ENCODE measurements around the gene PCAT6.
A peak's percentile ranks its signal among the peaks of the same experiment; 100 is the strongest.
"Not testable (repeated sequence)": the region's sequence is repeated elsewhere in the genome, so short reads cannot be mapped to it uniquely, and the experiment has no call there.

The PCAT6 gene

DNA sequence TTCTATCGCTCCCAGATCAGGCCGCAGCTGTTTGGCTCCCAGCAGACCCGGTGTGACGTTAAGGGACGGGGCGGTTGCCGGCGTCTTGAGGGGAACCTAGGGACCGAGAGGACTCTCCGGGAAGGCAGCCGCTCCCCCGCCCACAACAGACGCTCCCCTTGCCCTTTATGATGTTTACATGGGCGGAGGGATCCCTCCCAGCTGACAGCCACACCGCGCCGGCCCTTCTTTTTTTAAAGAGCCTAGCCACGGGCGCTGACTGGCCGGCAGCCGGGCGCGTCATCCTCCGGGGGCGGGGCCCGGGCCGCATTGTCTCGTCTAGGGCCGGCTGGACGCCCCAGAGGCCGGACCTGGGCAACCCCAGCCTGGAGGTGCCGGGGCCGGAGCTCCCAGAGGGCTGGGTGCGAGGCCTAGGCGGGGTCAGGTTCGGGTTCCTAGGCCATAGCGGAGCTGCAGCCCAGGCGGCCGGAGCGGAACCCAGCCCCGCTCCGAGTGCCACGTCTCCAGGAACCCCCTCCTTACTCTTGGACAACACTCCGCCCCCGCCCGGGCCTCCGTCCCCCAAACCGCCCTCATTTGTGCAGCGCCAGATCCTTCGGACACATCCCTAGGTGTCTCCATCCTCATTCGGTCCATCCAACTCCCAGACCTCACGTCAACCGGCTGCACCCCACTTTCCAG lies at the start of gene PCAT6:
TSS of gene PCAT6 (plus strand) at position 340 of the 681 bp plus-strand sequence.
- peak; percentile 90 to 92 for DNase-seq

DNA sequence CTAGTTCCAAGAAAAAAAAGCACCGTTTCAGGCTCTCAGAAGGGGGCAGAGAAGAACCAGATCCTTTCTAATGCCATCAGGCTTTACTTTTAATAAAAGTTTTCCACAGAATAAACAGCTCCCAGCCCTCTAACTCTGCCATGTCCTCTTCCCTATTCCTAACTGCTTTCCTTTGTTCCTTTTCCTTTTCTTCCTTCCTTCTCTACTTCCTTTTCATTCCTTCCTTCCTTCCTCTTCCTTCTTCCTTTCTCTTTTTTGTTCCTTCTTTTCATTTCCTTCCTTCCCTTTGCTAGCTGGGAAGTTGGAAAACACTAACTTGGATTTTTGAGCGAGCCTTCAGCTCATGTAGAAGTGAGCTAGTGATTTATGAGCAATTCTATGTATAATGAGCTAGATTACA lies 48.7 kb upstream of the PCAT6 start:
- no peak for DNase-seq

DNA sequence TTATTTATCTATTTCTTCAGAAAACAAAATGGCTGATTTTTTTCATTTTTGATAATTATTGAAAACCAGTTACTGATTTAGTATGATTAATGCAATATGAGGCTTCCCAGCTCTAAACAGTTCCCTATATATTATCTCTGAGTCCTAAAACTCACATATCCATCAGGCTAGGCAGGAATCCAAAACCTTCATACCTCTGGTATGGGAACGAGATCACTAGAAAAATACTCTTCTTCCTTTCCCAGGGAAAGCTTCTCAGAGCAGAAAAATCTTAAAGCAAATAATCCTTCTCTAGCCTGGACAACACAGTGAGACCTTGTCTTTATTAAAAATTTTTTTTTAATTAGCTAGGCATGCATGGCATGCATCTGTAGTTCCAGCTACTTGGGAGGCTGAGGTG lies 45.0 kb upstream of the PCAT6 start:
- DNase-seq: no peak

DNA sequence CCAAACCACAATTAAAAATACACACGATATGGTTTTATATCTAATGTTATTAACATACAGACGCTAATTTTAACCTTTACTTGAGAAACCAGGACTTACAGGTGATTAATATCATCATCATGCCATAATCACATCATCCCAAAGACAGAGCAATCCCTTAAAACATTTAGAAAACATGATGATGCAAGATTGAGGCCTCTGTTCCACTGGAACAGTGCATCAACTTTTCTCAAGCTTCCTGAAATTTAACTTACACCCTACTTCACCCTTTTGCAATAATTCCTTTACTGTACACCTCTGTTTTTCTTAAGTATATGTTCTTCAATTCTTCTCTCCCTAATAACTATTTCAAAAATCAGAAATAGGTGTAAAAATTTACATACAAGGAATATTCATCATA lies 40.6 kb upstream of the PCAT6 start:
- DNase-seq: no peak

DNA sequence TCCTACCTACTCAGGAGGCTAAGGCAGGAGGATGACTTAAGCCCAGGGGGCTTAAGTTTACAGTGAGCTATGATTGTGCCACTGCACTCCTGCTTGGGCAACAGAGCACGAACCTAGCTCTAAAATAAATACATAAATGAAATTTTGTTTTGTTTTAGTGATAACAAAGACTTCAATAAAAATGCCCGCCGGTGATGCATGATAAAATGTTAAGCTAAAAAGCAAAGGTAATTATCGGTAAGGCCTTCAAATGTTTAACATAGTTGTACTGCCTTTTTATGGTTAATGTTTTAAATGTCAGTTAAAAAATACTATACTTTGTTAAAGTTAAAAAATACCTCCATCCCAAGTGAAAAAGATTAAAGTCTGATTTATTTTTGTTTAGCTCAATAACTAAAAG lies 29.6 kb upstream of the PCAT6 start:
- DNase-seq: no peak

DNA sequence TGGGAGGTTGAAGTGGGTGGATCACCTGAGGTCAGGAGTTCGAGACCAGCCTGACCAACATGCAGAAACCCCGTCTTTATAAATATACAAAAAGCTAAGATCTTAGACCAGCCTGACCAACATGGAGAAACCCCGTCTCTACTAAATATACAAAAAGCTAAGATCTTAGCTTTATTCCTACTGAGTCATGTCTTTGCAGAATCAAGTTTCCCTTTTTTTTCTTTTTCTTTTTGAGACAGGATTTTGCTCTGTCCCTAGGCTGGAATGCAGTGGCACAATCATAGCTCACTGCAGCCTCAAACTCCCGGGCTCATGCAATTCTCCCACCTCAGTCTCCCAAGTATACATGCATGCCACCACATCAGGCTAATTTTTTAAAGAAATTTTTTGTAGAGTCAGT lies 23.9 kb upstream of the PCAT6 start:
- no peak for DNase-seq

DNA sequence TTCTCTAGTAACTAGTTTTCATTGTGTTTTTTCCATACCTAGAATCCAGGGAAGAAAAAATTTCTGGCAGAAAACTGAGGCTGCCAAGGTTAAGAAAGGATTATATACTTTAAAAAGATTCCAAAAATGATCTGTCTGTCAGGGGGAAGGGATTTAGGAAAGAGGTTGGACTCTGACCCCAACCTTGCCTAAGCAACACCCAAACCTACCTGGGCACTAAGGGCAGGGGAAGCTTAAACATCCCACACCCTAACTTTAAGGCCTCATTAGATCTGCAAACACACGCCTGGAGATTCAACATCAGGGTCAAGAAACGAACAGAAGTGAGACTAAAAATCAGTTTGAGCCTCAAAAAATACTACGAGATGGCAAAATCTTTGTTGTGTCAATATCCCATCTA lies 22.0 kb upstream of the PCAT6 start:
- DNase-seq: no peak

DNA sequence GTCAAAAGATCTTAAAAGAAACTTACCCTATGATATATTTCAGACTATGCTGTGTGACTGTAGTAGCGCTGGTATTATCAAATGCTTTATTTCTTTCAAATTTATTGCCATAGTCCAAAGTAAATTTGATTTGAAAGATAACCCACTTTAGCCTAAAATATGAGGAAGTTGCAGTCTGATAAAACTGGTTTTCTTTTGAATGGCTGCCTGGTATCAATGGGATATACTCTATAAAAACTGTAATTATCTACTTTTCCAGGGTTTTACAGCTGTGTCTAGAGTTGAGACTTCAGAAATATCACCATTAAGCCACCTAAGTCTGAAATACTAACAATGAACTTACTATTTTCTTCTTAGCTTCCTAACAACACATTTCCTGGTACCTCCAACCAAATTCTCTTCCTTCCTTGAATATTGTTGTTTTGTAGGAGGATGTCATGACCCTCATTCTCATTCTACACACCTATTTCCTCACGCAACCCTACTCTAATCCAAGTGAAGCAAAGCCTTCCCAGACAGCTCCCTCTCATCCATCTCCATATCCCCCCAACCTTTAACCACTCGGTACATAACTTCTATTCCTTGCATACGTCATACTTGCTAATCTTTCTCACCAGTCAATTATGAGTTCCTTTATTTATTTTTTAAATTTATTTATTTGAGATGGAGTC lies 19.5 kb upstream of the PCAT6 start:
- DNase-seq: no peak

DNA sequence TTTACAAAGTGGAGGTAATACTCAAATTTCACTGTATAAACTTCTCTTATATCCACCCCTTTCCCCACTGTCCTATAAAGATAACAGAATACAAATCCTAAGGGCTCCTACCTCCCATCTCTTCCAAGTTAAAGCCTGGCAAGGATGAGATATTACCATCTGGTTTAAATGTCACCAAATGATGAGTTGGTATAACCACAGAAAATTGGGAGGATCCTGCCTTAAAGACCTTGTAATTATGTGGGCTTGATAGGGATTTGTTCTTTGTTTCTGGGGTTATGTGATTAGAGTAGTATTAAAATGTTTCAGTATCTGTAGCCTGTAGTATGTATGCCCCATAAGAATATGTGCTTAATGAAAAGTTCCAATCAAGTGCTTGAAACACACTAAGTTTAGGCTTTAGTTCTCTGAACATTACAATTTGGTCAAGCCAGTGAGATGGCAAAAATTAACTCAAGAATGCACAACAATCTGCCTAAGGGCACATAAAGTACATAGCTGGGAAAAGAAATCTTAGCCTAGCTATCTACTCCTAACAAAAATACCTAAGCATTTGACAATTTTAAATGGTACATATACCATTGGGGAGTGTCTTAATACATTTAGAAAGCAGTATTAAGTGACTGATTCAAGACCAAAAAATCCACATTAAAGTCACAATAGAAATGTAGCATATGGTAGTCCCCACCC lies 16.6 kb upstream of the PCAT6 start:
- DNase-seq: no peak

DNA sequence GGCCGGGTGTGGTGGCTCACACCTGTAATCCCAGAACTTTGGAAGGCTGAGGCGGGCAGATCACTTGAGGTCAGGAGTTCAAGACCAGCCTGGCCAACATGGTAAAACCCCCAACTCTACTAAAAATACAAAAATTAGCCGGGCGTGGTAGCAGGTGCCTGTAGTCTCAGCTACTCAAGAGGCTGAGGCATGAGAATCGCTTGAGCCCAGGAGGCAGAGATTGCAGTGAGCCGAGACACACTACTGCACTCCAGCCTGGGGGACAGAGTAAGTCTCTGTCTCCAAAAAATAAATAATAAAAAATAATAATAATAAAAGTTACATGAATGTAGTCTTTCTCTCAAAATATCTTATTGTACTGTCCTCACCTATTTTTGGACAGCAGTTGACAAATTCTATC lies 15.8 kb upstream of the PCAT6 start:
- DNase-seq: not testable (repeated sequence)

DNA sequence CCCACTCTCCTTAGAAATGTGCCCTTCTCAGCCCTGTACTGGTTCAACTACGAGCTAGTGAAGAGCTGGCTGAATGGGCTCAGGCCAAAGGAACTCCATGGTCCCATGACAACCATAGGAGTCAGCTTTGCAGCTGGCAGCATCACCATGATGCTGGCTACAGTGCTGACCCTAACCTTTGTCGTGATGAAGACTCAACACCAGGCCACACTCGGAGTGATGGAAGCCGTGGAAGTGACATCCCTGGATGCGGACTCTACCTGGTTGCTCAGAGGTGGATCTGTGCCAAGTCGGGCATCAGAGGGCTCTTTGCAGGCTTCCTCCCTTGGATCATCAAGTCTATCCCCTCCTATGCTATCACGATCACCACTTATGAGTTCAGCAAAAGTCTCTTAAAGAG lies 14.1 kb upstream of the PCAT6 start:
- DNase-seq: no peak

DNA sequence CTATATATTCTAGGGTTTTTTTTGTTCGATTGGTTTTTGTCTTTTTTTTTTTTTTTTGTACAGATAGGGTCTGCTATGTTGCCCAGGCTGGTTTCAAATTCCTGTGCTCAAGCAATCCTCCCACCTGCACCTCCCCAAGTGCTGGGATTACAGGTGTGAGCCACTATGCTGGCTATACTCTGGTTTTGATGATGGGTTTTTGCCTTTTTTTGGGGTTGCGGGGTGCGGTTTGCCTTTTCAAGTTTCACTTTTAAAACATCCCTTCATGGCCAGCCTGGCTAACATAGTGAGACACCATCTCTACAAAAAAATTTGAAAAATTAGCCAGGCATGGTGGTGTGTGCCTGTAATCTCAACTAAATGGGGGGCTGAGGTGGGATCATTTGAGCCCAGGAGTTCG lies 12.5 kb upstream of the PCAT6 start:
- DNase-seq: no peak

DNA sequence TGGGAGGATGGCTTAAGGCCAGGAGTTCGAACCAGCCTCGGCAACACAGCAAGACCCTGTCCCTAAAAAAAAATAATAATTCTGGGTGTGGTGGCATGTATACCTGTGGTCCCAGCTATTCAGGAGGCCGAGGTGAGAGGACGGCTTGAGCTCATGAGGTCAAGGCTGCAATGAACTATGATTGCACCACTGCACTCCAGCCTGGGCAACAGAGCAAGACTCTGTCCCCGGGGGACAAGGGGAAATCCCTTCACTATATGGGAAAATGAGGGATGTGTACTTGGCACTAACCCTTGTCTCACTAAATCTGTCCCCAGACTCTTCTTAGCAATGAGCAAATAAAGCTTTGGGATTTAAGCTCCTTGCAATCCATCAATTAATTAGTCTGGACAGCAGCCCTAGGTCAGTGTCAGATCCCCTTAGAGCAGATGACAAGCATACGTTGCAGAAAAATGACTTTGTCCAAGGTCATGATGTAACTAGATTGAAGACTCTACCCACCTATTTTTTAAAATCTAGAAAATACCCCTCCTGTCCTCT lies 11.9 kb upstream of the PCAT6 start:
- no peak for DNase-seq

DNA sequence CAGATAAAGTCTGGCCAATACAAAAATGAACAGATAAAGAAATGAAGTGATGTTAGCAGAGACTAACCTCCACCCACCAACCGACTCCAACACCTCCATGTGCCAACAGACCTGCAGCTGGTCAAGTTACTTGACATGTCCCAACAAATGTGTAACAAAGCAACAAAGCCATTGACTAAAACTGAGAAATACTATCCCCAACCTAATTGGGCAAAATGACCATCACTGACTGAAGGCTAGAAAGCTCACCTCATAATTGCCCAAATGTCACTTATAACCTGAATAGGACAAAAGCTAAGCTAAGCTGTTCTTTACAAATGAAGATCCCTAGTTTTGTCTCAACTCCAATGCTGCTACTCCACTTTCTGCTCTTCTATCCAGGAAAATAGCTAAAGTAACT lies 10.0 kb upstream of the PCAT6 start:
- DNase-seq: no peak

DNA sequence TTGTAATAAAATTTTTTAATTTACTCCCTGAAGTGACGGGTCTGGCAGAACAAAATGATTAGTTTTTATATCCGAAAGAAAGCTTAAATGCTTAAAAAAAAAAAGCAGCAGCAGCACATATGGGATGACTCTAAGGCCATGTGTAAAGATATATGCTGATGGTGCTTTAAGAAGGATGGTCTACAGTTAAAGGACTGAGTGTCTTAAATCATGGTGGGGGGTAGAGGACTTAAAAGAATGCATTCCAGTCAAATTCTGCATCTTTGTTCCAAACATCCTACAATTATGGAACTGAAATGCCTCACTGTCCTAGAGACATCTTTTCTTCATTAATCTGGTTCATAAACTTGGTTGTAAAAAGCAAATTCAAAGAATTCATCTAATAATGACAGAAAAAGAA lies 9.6 kb upstream of the PCAT6 start:
- DNase-seq: no peak

DNA sequence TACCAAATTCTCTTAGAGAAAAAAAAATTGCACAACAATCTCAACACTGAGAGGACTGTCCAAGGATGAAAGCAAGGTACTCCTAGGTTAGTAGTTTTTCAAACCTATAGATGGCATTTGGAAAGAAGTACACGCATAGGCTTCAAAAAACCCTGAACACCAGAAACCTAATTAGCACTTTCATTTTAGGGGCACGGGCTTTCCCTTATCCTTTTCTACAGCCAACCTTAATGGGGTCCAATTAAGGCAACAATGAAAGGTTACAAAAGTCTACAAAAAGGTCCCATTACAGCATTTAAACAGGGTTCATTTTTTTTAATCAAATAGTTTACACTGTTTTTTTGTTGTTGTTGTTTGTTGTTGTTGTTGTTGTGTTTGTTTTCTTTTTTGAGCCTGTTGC lies 8.7 kb upstream of the PCAT6 start:
- DNase-seq: no peak

DNA sequence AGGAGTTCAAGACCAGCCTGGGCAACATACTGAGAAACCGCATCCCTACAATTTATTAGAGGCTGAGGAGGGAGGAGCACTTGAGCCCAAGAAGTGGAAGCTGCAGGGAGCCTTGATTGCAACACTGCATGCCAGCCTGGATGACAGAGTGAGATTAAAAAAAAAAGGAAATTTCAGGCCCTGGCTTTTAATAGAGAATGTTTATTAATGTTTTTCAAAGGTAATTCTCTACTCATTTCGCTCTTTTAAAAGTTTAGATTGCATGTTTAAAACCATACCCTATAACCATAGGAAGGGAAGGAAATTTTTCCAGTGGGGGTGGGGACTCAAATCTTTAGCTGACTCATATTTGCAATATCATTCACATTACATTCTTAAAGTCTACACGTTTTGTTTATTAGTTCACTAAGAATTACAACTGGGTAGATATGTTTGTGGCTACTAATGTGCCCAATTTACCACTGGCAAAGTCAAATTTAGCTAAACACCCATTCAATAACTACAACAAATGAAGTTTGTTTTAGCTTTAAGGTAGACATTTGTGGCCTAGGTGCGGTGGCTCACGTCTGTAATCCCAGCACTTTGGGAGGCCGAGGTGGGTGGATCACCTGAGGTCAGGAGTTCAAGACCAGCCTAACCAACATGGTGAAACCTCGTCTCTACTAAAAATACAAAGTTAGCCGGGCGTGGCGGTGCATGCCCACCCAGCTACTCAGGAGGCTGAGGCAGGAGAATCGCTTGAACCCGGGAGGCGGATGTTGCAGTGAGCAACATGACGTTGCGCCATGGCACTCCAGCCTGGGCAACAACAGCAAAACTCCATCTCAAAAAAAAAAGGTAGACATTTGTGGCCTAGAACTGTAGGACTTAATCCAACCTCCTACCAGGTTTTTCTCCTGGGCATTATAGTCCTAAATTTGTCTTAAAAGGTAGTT lies 7.5 kb upstream of the PCAT6 start:
- no peak for DNase-seq

DNA sequence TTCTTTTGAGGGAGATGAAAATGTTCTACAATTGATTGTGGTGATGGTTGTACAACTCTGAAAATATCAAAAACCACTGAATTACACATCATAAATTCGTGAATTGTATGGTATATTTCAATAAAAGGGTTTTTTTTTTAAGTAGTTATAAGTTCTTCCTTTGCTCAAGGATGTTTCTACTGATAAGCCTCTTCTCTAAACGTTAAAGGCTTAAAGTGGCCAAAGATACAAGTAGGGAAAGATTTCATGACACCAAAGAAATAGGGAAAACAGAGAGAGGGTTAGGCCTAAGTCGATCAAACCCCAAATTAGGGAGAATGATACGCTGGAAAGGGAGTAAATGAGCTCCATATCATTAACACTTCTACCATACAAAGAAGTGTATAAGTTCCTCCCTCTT lies 6.6 kb upstream of the PCAT6 start:
- no peak for DNase-seq

DNA sequence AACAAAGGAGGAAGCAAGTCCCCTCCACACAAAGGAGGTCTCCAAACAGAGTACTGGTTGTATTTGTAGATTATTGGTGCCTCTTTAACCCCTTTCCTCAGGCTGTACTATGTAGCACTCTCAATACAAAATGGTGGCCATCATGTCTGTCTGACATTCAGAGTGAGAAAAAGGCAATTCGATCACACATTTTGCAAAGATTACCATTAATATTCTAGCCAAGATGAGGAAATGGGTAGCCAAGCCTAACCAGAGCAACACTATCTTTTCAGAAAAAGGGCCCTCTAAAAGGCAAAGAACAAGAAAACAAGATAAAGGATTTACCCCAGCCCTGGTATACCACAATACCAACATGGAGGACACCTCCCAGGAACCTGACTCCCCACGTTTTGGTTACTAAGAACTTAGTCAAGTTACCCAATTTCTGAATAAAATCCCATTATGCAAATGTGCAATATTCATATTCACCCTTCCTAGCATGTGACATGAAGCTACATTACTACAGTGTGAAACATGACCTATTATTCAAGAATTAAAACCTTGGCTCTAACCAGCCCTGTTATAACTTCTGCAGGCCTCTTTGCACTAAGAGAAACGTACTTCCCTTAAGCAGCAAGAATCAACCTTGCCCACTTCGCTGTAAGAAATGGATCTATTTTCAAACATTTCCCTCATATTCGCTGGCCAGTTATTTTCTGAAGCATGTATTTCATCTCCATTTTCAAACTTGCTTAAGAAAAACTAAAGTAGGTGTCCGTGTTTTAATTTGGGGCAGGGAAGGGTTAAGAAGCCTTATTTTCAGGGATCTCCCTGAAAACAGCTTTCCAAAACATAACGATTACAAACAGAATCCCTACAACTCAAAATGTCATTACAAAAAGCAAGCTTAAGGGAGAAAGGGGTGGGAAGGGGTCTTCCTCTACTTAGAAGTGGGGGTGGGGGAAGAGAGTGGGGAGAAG lies 4.6 kb upstream of the PCAT6 start:
- no peak for DNase-seq

DNA sequence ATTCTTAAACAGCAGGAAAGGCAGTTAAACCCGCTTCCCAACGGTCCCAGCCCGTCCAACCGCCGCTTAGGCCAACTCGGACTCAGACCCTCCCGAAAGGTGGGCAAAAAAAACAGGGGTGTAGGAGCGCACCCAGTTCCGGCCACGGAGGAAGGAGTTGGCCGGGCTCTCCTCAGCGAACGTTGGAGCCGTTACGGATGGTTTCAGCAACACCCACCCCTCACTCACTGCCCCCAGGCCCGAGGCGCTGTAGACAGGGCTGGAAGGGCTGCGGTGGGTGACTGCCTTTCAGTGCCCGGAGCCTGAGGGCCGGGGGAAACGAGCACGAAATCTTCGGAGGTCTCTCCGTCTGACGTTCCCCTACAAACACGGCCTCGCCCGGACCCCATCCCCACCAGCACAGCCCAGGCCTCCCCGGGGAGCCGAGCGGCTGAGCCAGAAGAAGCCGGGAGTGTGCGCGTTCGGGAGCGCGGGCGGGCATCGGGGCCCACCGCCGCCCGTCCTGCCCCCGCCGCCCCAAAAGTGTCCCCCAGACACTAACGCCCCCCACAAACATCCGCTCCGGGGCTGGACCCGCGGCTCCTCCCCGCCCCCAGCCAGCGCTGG lies 3.8 kb upstream of the PCAT6 start:
- no peak for DNase-seq

DNA sequence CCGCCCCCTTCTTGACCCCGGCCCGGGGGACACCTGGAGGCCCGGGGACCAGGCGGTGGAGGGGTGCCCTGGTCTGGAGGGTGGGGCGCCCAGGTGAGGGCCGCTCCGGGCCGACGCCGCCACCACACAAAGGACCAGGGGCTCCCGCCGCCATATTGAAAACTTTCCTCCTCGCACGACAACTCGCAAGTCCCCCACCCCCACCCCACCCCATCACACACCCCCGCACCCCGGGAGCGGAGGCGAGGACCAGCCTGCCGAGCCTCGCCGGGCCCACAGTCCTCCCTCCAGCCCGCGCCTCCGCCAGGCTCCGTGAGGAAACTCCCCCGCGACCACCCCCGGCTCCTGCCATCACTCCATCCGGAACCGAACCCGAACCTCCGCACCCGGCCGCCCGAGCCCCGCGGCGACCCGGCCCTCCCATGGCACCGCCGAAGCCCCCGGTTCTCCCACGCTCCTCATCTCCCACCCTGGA lies 3.3 kb upstream of the PCAT6 start:
- DNase-seq: peak in 1 of 2 experiments; percentile 11

Data from NCI-H1930 (cell line).